HG02840 (cell line): ENCODE results near the gene CST9L.

Source experiments
- ATAC-seq: cut with Tn5 transposase; IDR thresholded peaks from one replicate; pipeline ENCODE4 v1.9.1; 2021; ENCODE audit warnings: mild to moderate bottlenecking, moderate library complexity, moderate number of reproducible peaks; ENCODE audit not compliant: unreplicated experiment, low FRiP score

Gene CST9L

DNA sequence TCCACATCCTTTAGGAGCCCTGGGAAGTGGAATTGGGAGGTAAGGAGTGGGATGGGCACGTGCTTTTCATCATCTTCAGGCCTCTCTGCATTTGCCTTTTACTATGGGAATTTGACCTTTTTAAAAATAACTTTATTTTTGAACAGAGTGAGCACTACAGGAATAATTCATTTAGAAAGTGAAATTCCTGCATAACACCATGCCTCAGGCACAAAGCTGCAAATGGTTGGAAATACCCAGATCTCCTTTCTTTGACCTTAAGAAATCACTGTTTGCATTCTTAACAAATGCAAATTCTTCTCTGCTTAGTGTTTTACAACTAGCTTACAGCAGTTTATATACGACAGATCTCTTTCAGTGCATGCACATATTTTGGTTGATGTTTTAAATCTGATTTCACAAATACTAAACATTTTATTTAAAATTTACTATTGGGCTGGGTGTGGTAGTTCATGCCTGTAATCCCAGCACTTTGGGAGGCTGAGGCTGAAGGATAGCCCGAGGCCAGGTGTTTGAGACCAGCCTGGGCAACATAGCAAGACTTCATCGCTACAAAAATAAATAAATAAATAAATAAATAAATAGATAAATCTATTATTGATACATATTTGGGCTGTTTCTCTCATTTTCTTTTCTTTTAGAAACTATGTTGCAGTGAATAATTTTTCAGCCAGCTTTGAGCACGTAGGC, 52.9 kb downstream of the CST9L start:
- no peak for ATAC-seq

DNA sequence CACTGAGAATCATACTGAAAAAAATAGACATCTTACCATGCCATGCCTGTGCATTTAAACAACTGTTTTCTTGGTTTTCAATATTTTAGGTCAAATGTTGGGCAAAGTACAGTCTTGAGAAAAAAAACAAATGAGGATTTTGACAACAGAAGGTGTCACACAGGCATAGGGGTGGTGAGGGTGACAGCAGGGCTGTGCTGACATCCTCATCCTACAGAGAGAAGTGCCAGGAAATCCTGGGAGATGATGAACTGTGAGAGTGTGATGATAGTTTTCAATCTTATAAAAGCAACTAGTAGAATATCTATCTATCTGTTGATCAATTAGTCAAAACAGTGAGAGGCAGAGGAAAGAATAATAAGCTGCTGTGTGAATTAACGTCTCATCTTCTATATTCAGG, 53.4 kb downstream of the CST9L start:
- ATAC-seq = no peak
